IgD-negative memory B cell (primary cell): ENCODE data around the gene TEDDM1. TPM values are rescaled to one million over a fixed set of nuclear protein-coding genes. Genes with fewer than 3 reads are reported as not detected.
"Not testable (repeated sequence)": the region's sequence is repeated elsewhere in the genome, so short reads cannot be mapped to it uniquely, and the experiment has no call there.

Source experiments
- H3K27ac Mint-ChIP-seq, 3 donors: one replicate each; pipeline ENCODE4 v1.8.0; 2020 to 2022; ENCODE audit warnings: mild to moderate bottlenecking in 3 of 3, mixed read lengths in 3 of 3, moderate library complexity in 1 of 3
- H3K27me3 Mint-ChIP-seq: one replicate; pipeline ENCODE4 v1.8.0; 2021; ENCODE audit warnings: mixed read lengths
- H3K36me3 Mint-ChIP-seq: one replicate; pipeline ENCODE4 v1.8.0; 2020; ENCODE audit warnings: mild to moderate bottlenecking, mixed read lengths
- H3K4me1 Mint-ChIP-seq, 3 donors: one replicate each; pipeline ENCODE4 v1.8.0; 2020 to 2022; ENCODE audit warnings: mixed read lengths in 3 of 3, mild to moderate bottlenecking in 1 of 3
- H3K4me3 Mint-ChIP-seq, 4 donors: one replicate each; pipeline ENCODE4 v1.8.0; 2020 to 2022; ENCODE audit warnings: mild to moderate bottlenecking in 4 of 4, mixed read lengths in 4 of 4, moderate library complexity in 3 of 4
- H3K9me3 Mint-ChIP-seq, 3 donors: one replicate each; pipeline ENCODE4 v1.8.0; 2020 to 2021; ENCODE audit warnings: mixed read lengths in 3 of 3, mild to moderate bottlenecking in 1 of 3
- polyA plus RNA-seq: library from polyadenylated mRNA; unstranded; fragments of 300-500 nt; fragmentation: Illumina TruSeq; gene quantifications from one replicate; pipeline ENCODE4 v1.2.3, GENCODE V29; 2021

Gene TEDDM1
- polyA plus RNA-seq, 1 donor from 2014 or later: 0.08 TPM

DNA sequence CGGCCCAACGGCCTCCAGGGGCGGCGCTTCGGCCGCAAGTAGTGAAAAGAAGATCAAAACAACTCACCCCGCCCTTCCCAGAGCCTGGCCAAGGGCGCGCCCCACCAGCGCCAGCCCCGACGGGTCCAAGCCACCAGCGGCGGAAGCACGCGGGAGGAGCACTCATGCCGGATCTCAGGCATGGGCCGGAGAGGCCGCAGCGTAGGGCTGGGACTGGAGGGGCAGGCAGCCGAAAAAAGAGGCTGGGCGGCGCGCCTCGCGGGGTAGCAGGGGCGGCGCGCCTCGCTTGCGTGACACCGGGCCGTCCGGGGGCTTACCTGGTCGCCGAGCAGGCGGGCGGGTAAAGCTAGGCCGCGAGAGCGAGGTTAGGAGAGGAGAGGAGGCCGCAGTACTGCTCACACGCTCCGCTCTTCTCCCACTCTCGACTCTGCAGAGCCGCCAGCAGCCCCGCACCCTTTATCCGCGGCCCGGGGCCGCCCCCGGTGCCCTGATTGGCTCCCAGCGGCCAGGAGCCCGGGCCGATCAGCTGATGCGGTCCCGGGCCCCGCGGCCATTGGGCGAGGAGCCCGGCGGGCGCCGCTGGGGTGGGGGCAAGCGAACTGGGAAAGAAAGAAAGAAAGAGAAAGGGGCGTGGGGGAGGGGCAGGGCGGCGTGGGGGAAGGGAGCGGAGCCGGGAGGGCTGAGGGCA lies 9.0 kb downstream of the TEDDM1 start, which contains the start of gene GLUL:
Gene GLUL (minus strand): TSS at position 429 of the 688 bp plus-strand sequence. CDS start 3,053 bp downstream, outside the sequence.
- Mint-ChIP-seq H3K27me3 (peaks cover 17% of the 10 kb centered on the region), H3K4me3 (peak within 1 kb of the TSS; percentile 91 to 99 (median 95))

DNA sequence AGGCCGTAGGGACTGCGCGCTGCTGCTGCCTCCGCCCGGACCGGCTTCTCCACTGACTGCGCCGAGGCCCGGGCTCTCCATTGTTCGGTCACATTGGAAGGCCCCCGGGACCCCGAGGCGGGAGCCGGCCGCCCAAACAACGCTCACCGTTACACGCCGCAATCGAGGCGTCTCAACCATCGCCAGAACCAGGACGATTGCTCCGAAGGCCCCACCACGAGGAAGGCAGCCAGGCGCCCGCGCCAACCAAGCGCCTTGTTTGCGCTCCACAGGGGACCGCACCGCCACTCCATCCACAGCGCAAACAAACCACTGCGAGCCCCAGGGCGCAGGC lies 9.5 kb downstream of the TEDDM1 start:
- peak overlapping the region; percentile 63 to 77 (median 76) for H3K27ac Mint-ChIP-seq
- H3K36me3 Mint-ChIP-seq: no peaks in the 10 kb centered on the region
- H3K4me3 Mint-ChIP-seq: peak overlapping the region; percentile 91 to 99 (median 95)
- no peaks in the 10 kb centered on the region for H3K9me3 Mint-ChIP-seq
- peaks cover 16% of the 10 kb centered on the region for H3K27me3 Mint-ChIP-seq
- H3K4me1 Mint-ChIP-seq: peaks cover 11 to 15% (median 14%) of the 10 kb centered on the region in 3 donors

More for the DNA sequence above, 9.0 kb downstream of the TEDDM1 start, which contains the start of gene GLUL:
- Mint-ChIP-seq H3K9me3 (no peaks in the 10 kb centered on the region), H3K27ac (peak within 1 kb of the TSS; percentile 63 to 77 (median 76)), H3K4me1 (peaks cover 11 to 15% (median 14%) of the 10 kb centered on the region in 3 donors), H3K36me3 (no peaks in the 10 kb centered on the region)

DNA sequence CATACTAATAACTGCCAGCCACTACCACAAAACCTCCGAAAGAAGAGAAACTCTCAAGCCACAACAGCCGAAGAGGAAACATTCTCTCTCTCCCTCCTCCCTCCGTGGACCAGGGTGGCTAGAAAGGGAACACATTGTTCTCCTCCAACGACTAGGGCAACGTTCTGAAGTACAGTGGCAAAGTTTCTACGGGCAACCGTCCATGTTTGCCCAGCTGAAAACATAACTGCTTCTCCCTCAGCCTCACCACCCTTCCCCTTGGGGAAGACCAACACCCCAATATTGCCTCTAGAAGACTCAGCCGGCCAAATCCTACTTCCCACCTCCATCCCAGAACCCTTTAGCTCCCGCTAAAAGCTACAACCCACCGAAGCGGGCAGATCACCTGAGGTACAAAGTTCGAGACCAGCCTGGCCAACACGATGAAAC lies 10.8 kb downstream of the TEDDM1 start:
- Mint-ChIP-seq H3K4me3 (peak overlapping the region; percentile 91 to 94 (median 92)), H3K27me3 (peaks cover 12% of the 10 kb centered on the region), H3K27ac (peak overlapping the region in 2 of 3 donors; percentile 8 to 70), H3K4me1 (peaks cover 11 to 15% (median 14%) of the 10 kb centered on the region in 3 donors), H3K36me3 (no peaks in the 10 kb centered on the region), H3K9me3 (no peaks in the 10 kb centered on the region)

DNA sequence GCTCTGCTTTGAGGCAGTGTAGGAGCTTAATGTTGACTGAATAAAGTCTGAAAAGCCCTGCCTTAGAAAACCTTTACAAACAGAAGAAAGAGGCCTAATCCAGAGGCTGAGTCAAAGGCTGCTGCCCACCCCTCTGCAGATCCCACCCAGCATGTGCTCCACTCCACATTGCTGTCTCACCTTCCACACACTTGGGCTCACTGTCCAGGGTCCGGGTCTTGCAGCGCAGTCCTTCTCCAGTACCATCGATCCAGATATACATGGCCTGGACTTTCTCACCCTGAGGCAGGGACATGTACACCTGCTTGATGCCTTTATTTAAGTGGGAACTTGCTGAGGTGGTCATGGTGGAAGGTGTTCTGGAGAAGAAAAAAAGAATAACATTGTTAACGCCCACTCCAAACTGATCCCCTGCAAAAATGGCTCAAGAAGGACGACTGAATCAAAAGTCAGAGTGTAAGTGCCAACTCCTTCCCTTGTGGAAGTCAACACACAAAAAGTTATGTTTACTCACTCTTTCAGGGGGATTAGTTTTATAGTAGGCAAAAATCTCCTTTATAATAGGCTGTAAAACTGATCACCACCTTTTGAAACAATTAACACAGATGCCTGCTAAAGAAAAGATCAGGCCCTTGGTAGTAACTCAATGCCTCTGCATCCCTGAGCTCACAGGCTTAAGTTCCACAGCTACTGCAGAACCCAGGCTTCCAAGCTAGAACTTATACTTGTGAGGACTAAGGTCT lies 11.9 kb downstream of the TEDDM1 start:
- no peak overlapping the region for H3K27ac Mint-ChIP-seq
- H3K36me3 Mint-ChIP-seq: peaks cover 5% of the 10 kb centered on the region
- peaks cover 11% of the 10 kb centered on the region for H3K27me3 Mint-ChIP-seq
- no peaks in the 10 kb centered on the region for H3K9me3 Mint-ChIP-seq
- peaks cover 11 to 15% (median 14%) of the 10 kb centered on the region in 3 donors for H3K4me1 Mint-ChIP-seq
- peak overlapping the region in 2 of 4 donors; percentile 18 to 94 for H3K4me3 Mint-ChIP-seq

GRCh38 chr1:182387566-182387965 lies 12.9 kb downstream of the TEDDM1 start:
- peaks cover 4% of the 10 kb centered on the region for H3K27me3 Mint-ChIP-seq

DNA sequence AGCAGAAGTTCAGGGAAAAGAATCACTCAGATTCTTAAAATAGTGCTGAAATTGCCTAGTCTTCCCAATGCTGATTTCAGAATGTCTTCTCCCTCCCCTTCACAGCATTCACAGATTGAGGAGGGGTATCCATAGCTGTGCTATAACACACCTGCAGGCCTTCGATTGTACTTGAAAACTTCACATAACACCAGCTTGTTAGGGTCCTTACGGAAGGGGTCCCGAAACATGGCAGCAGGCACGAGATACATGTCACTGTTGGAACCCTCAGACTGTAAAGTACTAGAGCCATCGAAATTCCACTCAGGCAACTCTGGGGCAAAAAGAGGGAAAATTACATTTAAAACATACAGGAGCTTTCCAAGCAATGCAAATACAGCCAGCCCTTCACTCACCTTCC lies 13.5 kb downstream of the TEDDM1 start:
- no peak overlapping the region for H3K27ac Mint-ChIP-seq
- peaks cover 5% of the 10 kb centered on the region for H3K36me3 Mint-ChIP-seq
- H3K4me1 Mint-ChIP-seq: peaks cover 8 to 15% (median 12%) of the 10 kb centered on the region in 3 donors

More at GRCh38 chr1:182387566-182387965, 12.9 kb downstream of the TEDDM1 start:
- Mint-ChIP-seq H3K27ac (no peak overlapping the region), H3K4me3 (peak overlapping the region in 1 of 4 donors; percentile 18), H3K4me1 (peaks cover 8 to 15% (median 12%) of the 10 kb centered on the region in 3 donors), H3K9me3 (no peaks in the 10 kb centered on the region), H3K36me3 (peaks cover 5% of the 10 kb centered on the region)

DNA sequence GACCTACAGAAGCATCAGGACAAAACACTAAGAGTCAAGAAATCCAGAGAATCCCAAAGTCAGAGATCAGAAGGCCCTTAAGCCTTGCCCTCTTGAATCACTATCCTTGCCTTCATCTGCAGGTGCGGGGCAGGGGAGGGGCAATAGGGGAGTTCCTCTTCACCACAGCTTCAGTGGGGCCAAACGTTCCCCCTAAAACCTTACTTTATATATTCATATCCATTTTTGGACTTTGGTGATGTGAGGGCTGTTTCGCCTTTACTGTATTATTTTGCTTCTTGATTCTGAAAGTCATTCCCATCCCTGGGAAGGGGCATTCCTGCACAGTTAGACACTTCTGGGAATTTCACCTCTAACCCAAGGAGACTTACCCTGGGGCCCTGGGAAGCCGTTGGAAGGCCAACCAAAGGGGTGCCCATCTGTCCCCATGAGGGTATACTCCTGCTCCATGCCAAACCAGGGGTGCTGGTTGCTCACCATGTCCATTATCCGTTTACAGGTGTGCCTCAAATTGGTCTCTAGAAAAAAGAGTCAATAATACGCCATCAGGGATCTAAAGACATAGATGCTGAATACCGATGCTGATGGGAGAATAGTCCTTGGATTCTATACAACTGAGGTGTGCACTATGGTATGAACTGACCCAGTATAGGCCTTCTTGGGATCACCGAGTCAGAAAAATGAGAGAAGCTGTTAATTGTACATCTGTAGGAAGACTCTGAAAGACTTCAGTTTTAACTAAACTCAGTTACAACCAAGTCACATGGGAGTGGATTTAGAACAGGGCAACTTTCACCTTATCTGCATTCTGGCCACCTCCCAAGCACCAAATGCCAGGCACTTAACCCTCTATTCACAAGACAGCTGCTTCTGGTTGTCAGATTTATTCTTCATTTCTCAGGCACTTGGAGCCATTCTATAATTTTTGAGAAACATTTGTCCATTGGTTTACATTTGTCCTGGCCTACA lies 14.3 kb downstream of the TEDDM1 start:
- Mint-ChIP-seq H3K36me3 (peaks cover 5% of the 10 kb centered on the region), H3K4me3 (no peak overlapping the region), H3K27me3 (peaks cover 3% of the 10 kb centered on the region), H3K27ac (no peak overlapping the region), H3K9me3 (no peaks in the 10 kb centered on the region), H3K4me1 (peaks cover 8 to 14% (median 11%) of the 10 kb centered on the region in 3 donors)

More for the DNA sequence above, 13.5 kb downstream of the TEDDM1 start:
- H3K9me3 Mint-ChIP-seq: no peaks in the 10 kb centered on the region
- no peak overlapping the region for H3K4me3 Mint-ChIP-seq
- peaks cover 4% of the 10 kb centered on the region for H3K27me3 Mint-ChIP-seq

DNA sequence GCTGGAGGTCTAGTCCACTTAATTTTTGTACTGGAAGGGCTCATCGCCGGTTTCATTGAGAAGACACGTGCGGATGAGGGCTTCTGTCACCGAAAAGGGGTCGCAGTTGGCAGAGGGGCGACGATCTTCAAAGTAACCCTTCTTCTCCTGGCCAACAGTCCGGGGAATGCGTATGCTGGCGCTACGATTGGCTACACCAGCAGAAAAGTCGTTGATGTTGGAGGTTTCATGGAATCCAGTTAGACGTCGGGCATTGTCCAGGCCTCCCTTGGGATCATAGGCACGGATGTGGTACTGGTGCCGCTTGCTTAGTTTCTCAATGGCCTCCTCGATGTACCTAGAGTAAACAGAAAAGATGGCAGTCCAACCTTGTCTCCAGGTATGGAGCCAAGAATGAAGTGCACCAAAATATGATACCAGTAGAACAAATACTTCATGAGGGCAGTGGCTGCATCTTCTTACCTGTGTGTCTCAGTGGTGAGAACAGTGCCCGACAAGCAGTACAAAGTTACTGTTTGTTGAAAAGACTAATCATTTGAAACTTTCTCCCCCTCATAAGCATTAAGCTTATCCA lies 16.0 kb downstream of the TEDDM1 start:
- H3K4me3 Mint-ChIP-seq: no peak overlapping the region
- H3K9me3 Mint-ChIP-seq: no peaks in the 10 kb centered on the region
- peaks cover 5% of the 10 kb centered on the region for H3K36me3 Mint-ChIP-seq
- H3K4me1 Mint-ChIP-seq: peaks cover under 1 to 2% (median 1%) of the 10 kb centered on the region in 3 donors
- no peak overlapping the region for H3K27ac Mint-ChIP-seq
- no peaks in the 10 kb centered on the region for H3K27me3 Mint-ChIP-seq

DNA sequence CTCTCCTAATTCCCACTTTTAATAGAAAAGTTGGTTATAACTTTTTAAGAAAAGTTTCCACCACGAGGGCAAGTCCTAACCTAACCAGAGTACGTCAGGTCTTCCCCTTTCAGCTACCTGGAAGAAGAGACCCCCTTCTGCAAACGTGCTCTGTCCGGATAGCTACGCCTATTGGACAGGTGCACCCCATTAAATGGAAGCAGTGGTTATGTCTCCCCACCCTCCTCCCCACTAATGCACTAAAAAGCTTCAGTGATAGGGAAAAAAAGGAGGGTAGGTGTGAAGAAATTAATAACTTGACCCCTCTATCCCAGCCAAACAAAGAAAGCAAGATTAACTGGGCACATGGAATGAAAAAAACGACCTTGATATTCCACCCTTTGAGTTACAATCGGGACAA lies 16.5 kb downstream of the TEDDM1 start:
- Mint-ChIP-seq H3K4me3 (no peak overlapping the region), H3K36me3 (peaks cover 5% of the 10 kb centered on the region), H3K9me3 (no peaks in the 10 kb centered on the region), H3K27ac (no peak overlapping the region), H3K27me3 (no peaks in the 10 kb centered on the region), H3K4me1 (no peaks in the 10 kb centered on the region)

- Mint-ChIP-seq H3K27ac (no peak overlapping the region), H3K36me3 (peaks cover 5% of the 10 kb centered on the region), H3K27me3 (no peaks in the 10 kb centered on the region), H3K4me3 (no peak overlapping the region), H3K4me1 (no peaks in the 10 kb centered on the region), H3K9me3 (no peaks in the 10 kb centered on the region)
Observed at GRCh38 chr1:182383037-182383661, 17.3 kb downstream of the TEDDM1 start.

DNA sequence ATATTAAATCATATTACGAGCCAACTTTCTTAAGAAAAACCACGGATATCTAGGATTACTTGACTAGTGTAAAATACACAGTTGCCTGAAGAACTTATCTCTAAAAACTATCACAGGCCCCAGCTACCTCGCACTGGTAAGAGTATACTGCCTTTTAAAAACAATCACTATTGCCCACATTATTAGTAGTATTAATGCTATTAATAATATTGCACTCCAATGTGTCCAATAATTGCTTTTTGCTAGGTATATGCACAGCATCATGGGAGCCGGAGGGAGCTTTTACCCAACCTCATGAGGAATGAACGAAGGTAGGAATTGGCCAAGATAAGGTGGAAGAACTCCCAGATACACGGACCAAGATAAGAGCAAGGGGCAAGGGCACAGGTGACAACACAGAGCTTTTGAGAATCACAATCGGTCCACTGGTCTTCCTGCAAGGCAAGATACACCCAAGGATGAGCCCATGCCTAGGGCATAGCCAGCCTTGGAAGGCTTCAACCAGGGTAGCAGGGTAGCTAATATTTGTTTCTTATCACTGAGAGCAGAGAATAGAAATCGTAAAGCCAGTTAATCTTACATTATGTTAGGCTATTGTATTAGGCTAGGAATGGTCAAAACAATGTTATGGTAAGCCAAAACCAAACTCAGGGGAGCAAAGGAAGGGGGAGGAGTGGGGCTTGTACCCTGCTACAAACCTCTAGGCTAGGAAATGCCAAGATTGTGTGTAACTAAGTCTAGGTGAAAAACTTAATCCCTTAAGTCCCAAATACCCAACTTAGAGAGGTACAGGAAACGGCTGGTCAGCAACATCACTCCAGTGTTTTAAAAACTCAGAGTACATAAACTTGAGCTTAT lies 18.3 kb downstream of the TEDDM1 start:
- peaks cover 5% of the 10 kb centered on the region for H3K36me3 Mint-ChIP-seq
- no peak overlapping the region for H3K27ac Mint-ChIP-seq
- H3K4me1 Mint-ChIP-seq: no peaks in the 10 kb centered on the region
- no peak overlapping the region for H3K4me3 Mint-ChIP-seq
- no peaks in the 10 kb centered on the region for H3K9me3 Mint-ChIP-seq
- no peaks in the 10 kb centered on the region for H3K27me3 Mint-ChIP-seq

- Mint-ChIP-seq H3K4me3 (no peak overlapping the region), H3K36me3 (peaks cover 5% of the 10 kb centered on the region), H3K27me3 (no peaks in the 10 kb centered on the region), H3K9me3 (no peaks in the 10 kb centered on the region), H3K27ac (no peak overlapping the region), H3K4me1 (no peaks in the 10 kb centered on the region)
Observed at GRCh38 chr1:182380199-182380598, 20.3 kb downstream of the TEDDM1 start.

DNA sequence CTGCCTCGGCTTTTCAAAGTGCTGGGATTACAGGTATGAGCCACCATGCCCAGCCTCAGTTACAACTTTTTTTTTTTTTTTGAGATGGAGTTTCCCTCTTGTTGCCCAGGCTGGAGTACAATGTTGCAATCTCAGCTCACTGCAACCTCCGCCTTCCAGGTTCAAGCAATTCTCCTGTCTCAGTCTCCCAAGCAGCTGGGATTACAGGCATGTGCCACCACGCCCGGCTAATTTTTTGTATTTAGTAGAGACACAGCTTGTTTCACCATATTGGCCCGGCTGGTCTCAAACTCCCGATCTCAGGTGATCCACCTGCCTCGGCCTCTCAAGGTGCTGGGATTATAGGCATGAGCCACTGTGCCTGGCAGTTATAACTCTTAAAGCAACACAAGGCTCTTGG lies 20.7 kb downstream of the TEDDM1 start:
- H3K27ac Mint-ChIP-seq, H3K4me3 Mint-ChIP-seq: not testable (repeated sequence)

More for the DNA sequence above, 20.7 kb downstream of the TEDDM1 start:
- H3K9me3 Mint-ChIP-seq, H3K27me3 Mint-ChIP-seq, H3K4me1 Mint-ChIP-seq, H3K36me3 Mint-ChIP-seq: not testable (repeated sequence)
